ENCODE measurements around the gene BABAM2.

Gene BABAM2

GRCh38 chr2:28270456-28271152 lies 380.1 kb downstream of the BABAM2 start:
- FAIRE-seq: no peak

DNA sequence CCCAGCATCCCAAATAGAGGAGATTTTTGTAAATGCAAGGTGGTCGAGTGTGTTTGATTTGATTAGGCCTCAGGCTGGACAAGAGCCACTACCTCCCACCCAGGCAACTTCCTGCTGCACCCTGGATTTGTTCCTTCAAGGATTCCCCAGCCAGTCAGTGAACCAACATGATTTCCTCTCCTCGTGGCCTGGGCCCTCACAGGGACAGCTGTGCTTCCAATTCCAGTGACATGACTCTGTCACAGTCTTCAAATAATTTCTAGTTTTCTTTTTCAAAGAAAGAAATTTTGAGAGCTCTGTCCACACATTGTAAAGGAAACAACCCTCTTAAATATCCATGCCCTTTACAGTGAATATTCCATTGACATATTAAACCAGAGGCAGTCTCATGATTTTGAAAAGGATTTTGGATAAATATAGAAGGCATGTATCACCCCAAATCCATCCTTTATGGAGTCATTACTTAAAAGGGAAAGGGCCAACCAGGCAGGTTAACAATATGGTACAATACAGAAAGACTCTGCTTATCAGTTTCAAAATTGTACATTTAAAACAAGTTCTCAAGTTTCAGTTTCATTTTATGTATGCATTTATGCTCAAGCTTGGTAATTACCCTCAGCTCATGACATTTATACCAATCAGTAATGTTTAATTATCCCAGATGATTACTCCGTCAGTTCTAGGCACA lies 380.8 kb downstream of the BABAM2 start:
- FAIRE-seq: no peak

DNA sequence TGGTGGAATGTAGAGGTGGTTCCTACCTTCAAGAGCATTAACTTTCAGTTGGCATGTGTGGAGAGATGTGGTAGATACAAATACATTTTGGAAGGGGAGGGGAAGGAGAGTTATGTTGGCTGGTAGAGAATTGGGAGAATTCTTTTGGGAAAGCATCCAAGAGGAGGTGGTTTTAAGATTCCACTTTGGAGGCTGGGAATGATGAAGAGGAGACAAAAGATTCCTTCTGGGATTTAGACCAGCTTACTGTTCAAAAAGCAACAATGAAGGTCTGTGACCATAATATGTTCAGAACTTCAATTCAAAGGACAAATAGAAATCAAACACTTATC lies 381.4 kb downstream of the BABAM2 start:
- no peak for FAIRE-seq

GRCh38 chr2:28273751-28274150 lies 383.2 kb downstream of the BABAM2 start:
- FAIRE-seq: no peak

DNA sequence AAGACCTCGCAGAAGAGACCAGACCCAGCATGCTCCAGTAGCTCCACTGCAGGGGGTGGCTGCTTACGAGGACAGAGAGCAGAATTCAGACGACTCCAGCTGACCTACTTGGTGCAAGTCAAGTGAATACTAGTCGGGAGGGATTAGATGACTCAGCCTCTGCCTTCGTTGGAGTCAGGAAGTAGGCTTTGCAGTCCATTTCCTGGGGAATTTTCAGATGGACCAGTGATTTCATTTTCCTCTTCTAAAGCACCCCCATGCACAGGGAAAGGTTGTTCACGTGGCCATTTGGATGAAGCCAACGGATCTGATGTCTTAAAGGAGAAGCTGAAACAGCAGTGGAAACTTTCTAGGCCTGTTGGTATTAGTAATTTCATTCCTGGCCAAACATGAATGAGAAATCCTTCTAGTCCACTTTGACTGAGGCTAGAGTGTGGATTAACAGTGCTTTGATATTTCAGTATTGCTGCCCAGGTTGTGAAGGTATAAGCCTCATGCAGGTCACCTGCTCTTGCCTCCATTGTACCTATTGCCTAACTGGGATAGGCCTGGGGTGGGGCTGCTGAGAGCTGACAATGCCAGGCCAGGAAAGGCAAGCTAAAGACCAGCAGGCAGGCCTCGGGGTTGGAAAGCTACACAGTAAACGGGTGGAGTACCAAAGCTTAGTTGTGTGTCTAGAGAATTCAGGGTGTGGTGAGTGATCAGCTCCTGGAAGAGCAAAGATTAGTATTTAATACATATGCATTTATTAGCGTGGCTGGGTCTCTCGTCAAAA lies 384.6 kb downstream of the BABAM2 start:
- FAIRE-seq: no peak

DNA sequence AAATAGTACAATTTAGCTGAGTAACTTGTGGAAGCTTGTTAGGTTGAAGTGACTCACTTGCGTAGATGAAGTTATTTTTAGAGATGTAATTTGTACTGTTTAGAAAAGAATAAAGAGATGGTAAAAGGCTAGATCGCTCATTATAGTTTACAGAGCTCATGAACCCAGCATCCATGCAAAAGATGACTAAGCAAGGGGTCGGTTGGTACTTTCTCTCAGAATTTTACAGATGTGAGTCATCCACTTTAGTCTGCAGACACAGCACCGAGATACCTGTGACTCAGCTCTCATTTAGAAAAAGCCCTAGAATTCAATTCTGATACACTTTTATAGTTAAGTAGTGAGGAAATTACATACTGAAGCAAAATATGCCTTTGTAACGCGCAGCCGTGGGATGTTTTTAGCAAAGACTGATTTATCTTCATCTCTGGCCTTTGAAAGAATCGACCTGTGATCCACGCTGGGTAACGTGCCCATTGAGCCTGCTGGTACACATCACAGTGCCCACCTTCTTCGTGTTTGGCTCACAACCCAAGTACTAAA lies 385.6 kb downstream of the BABAM2 start:
- no peak for FAIRE-seq

- no peak for FAIRE-seq
Measured at GRCh38 chr2:28276807-28277206, 386.3 kb downstream of the BABAM2 start.

GRCh38 chr2:28277466-28277865 lies 386.9 kb downstream of the BABAM2 start:
- FAIRE-seq: no peak

DNA sequence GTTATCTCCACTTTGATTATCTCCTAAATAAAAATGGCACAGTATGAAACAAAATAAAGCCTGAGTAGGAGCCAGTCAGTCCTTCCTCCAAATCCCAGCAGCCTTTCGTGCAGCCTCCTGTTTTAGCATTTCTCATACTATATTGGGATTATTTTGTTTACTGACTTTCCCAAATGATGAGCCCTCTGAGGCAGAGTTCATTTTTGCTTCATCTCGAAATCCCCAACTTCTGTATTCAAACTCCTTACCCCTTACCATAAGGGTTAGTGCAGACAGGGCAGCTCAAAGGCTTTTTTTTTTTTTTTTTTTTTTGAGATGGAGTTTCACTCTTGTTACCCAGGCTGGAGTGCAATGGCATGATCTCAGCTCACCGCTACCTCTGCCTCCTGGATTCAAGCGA lies 388.8 kb downstream of the BABAM2 start:
- FAIRE-seq: no peak

DNA sequence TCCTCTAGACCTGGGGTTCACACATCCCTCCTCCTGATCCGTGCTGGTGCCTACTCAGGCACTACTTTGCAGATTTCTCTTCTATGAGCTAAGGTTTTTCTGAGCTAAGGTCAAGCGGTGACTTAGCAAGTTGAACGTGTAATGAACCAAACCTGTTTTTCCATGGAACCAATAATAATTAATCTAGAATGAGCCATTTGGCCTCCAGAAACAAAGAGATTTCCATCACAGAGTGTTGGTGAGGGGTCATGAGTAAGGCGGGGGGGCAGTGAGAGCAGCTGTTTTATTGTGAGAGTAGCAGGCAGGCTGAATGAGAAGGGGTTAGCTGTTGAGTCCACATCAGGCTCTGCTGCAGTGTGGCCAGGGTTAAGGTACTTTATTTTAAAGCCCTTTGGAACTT lies 390.1 kb downstream of the BABAM2 start:
- FAIRE-seq: no peak

GRCh38 chr2:28281739-28282138 lies 391.2 kb downstream of the BABAM2 start:
- no peak for FAIRE-seq

- FAIRE-seq: no peak
Measured at GRCh38 chr2:28282248-28282647, 391.7 kb downstream of the BABAM2 start.

DNA sequence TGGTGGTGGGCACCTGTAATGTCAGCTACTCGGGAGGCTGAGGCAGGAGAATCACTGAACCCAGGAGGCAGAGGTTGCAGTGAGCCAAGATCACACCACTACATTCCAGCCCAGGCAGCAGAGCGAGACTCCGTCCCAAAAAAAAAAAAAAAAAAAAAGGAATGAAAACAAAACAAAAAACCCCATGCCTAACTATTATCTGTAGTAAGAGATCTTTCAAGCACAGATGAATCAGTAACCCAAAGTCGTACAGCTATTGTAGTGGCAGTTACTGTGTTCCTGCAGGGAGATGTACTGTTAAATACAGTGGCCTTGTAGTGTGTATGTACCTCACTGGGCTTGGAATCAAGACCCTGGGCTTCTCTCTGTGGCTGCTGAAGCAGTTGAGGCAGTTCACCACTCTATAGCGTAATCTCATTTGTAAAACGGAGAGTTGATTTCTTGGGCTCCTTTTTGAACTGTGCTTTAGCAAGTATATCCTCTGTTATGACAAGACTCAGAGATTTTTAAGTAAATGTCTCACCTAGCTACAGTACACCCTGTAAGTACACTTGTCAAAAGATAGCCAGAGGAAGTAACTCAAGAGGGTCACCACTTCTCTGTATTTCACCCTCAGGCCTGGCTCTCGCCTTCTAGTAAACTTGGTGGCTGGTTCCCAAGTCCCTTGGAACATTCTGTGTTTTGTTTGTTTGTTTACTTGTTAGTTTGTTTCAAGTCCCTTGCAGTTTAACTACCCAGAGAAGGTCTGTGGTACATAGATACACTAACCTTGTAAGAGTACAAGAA lies 392.5 kb downstream of the BABAM2 start:
- FAIRE-seq: no peak

- FAIRE-seq: no peak
Measured at GRCh38 chr2:28283861-28284260, 393.3 kb downstream of the BABAM2 start.

- FAIRE-seq: no peak
Measured at GRCh38 chr2:28286678-28287077, 396.1 kb downstream of the BABAM2 start.

- FAIRE-seq: no peak
Measured at GRCh38 chr2:28287256-28287915, 396.9 kb downstream of the BABAM2 start.

- FAIRE-seq: no peak
Measured at GRCh38 chr2:28288620-28289019, 398.1 kb downstream of the BABAM2 start.

- FAIRE-seq: no peak
Measured at GRCh38 chr2:28291811-28292440, 401.4 kb downstream of the BABAM2 start.

GRCh38 chr2:28292491-28292890 lies 402.0 kb downstream of the BABAM2 start:
- FAIRE-seq: no peak

DNA sequence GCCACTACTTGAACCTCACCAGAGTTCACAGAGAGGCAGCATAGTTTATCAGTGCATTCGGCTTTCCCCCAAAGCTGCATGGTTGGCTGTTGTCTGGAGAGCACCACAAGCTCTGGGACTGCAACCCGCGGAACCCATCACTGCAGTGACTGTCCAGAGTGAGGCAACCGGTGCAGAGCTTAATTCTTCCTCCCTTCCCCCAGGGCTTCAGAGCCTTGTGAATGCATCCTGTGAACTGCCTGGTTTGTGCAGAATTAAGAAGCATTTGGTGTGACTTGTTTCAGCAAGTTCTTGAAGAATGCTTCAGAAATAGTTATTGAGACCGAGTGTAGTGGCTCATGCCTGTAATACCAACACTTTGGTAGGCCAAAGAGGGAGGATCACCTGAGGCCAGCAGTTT lies 402.9 kb downstream of the BABAM2 start:
- FAIRE-seq: no peak

DNA sequence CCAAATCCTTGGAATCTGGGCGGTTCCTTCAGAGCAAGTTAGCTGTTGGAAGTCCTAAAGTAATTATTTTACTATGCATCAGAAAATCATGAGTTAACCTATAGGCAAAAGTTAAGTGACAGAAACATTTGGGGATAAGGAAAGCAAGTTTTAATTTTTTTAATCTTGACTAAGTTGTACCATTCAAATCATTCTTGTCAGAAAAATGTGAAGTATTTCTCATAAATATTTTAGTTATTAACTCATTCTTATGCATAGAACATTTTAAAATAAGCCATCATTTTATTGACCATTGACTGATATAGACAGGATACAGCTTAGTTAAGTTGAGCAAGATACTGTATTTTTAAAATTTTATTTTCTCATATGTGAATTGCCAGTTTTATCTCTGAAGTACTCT lies 403.9 kb downstream of the BABAM2 start:
- FAIRE-seq: no peak

DNA sequence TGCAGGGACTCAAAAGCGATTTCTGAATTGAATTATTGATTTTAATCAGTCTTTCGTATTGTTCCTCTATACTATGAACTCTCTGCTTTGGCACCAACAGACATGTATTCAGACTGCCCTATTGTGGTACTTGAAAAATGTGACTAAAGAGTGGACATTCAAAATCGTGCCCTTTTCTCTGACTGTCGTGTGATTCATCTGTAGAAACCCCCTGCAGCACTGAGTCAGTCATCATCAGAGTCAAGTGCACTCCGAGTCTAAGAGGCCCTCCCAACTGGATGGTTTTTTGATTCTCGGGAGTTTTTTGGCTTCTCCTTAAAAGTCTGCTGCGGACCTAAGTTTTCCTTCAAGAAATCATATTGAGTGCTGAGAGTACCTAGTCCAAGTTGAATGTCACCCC lies 405.7 kb downstream of the BABAM2 start:
- FAIRE-seq: no peak

Measured in TTC549 (cell line).